GM12874 (cell line): Measurements from ENCODE around the gene TTC28.

Experiments used
- TF ChIP-seq, protein P1 (sequence below): IDR thresholded peaks from 2 replicates; pipeline ENCODE4 v1.5.1; 2011; ENCODE audit warnings: low read depth, mild to moderate bottlenecking, control low read depth, low read length, moderate library complexity; ENCODE audit not compliant: insufficient read depth

The TTC28 gene

DNA sequence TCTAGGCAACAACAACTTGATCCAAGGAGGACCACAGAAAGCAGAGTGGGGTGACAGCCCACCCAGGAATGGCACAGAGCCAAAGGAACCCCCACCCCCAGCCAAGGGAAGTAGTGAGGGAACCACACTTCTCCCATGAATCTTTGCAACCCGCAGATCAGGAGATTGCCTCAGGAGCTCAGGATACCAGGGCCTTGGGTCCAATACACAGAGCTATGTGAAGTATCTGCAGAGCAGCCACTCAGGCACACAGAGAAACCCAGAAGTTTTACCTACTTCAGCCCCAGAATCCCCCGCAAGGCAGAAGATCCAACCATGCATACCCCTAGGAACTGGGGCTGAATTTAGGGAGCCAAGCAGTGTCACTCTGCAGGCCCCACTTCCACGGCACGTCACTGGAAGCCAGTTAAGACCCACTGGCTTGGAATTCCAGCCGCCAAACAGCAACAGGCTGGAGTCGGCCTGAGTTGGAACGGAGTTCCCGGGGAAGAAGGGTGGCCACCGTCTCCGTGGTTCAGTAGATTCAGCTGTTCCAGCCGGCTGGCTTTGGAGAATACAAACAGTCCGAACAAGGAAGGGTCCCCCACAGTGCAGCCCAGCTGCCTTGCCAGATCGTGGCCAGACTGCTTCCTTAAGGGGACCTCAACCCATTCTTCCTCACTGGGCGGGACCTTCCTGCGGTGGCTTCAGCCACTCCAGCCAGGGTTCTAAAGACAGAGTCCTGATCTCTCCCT, 174.1 kb downstream of the TTC28 start:
- TF ChIP-seq, protein P1, sequence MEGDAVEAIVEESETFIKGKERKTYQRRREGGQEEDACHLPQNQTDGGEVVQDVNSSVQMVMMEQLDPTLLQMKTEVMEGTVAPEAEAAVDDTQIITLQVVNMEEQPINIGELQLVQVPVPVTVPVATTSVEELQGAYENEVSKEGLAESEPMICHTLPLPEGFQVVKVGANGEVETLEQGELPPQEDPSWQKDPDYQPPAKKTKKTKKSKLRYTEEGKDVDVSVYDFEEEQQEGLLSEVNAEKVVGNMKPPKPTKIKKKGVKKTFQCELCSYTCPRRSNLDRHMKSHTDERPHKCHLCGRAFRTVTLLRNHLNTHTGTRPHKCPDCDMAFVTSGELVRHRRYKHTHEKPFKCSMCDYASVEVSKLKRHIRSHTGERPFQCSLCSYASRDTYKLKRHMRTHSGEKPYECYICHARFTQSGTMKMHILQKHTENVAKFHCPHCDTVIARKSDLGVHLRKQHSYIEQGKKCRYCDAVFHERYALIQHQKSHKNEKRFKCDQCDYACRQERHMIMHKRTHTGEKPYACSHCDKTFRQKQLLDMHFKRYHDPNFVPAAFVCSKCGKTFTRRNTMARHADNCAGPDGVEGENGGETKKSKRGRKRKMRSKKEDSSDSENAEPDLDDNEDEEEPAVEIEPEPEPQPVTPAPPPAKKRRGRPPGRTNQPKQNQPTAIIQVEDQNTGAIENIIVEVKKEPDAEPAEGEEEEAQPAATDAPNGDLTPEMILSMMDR, result no peak

DNA sequence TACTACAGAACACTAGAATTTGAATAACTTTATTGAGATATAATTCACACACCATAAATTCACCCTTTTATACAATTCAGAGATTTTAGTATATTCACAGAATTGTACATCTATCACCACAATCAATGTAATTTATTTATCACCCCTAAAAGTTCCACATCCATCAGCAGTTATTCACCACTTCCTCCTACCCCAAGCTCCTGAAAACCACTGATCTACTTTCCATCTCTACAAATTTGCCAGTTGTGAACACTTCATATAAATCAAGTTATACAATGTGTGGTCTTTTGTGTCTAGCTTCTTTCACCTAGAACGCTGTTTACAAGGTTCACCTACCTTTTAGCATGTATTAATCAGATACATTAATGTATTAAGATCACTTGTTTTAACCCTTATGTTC, 179.6 kb downstream of the TTC28 start:
- TF ChIP-seq, protein P1, result no peak

DNA sequence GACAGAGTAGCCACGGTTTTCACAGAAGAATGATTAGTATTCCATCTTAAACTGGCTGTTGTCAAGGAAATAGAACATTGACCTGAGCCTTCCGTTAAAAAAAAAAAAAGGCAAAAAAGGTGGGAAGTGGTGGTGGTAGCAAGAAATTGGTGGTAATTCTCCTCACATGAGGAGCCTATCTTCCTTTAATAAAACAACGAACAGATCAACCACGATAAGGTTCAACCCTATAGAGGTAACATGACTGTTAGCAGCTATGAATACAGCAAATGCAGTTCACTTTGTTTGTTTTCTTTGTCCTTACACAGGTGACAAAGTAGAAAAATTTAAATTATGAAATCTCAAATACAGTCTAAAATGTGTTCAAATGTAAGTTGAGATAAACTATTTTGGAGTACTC, 181.6 kb downstream of the TTC28 start:
- TF ChIP-seq, protein P1, result no peak

DNA sequence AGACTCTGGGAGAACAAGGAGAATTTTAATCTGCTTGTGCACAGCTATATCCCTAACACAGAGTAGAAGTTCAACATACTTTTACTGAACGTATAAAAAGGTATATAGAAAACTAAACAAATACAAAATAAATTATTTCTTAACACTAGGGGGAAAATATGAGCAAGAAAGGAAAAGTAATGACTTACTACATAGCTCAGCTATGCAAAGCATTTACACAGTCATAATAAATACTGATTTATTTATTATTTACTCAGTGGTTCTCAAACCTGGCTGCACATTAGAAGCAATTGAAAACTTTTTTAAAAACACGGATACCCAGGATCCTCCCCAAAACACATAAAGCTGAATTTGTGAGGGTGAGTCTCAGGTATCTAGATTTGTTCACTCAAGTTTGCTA, 182.5 kb downstream of the TTC28 start:
- TF ChIP-seq, protein P1, result no peak

DNA sequence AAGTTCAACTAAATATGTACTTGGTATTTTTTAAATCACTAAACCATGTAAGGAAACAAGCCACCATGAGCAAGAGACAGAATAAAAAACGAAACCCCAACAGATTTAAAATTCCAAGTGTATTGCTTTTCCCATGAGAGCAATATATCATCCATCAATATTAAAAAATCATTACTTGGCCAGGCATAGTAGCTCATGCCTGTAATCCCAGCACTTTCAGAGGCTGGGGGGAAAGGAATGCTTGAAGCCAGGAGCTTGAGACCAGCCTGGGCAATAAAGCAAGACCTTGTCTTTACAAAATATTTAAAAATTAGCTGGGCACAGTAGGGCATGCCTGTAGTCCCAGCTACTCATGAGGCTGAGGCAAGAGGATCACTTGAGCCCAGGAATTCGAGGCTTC, 190.8 kb downstream of the TTC28 start:
- TF ChIP-seq, protein P1, result no peak

DNA sequence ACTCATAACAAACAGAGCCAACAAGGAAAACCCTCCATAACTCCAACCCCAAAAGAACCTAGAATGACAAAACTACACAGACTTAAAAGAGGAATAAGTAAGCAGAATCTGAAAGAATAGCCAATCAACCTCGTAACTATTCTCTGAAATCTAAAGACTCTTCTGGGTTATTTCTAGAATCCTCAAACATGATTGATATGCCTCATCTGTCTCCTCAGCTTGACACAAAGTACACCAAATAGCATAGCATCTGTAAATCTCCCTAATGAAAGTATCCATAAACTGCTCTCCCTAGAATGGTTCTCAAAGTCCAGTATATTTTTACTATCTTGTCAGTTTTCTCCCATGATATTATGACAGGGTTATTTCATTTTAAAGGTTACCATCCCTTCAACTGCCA, 195.0 kb downstream of the TTC28 start:
- TF ChIP-seq, protein P1, result no peak

DNA sequence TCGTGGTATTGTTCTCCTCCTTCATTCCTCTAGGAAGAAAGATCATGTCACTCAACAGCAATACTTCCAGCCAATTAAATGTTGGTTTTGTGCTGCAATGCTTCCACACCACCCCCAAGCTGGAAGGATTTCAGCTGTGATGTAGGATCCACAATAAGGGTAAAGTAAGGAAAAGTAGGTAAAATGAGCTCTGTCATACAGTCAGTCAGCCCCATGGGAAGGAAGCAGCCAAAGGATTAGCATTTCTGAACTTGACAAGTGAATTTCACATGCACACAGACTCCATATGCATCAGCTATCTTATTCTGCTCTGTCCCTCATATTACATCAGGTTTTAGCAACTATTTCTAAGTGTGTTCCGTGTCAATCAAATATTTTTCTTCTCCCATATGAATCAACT, 197.9 kb downstream of the TTC28 start:
- TF ChIP-seq, protein P1, result no peak
